B cell (primary cell): ENCODE results near the gene ANAPC2. TPM values are rescaled to one million over a fixed set of nuclear protein-coding genes. Genes with fewer than 3 reads are reported as not detected.

Experiments
- ATAC-seq: fragments of 200-7000 bp; cut with Tn5 transposase; one replicate; pipeline ENCODE4 v1.10.0; 2021; ENCODE audit warnings: low read depth, mild to moderate bottlenecking, moderate number of reproducible peaks, moderate library complexity
- CTCF ChIA-PET: fragments of 350-600 bp; sonication (Branson Sonifier 250); formaldehyde crosslinking; loops from one replicate; lab custom pipeline; 2021; ENCODE audit warnings: antibody characterized with exemption, inconsistent platforms; lab: Charles Lee
- POLR2A ChIA-PET: fragments of 350-600 bp; sonication (Branson Sonifier 250); formaldehyde crosslinking; loops from one replicate; lab custom pipeline; 2021; ENCODE audit warnings: antibody characterized with exemption; lab: Charles Lee
- DNase-seq: peaks from one replicate; pipeline ENCODE4 v3.0.0; 2013
- H2AFZ ChIP-seq: 2 replicates; pipeline ENCODE4 v1.6.1; 2012; ENCODE audit warnings: mild to moderate bottlenecking, low read depth, low read length; ENCODE audit not compliant: insufficient read depth, poor library complexity, severe bottlenecking
- H3K27ac ChIP-seq, 2 donors: 1 replicate in 1 of 2; 2 replicates in 1 of 2; pipeline ENCODE4 v1.5.1; 2012 to 2013; ENCODE audit warnings: low read length in 2 of 2, mild to moderate bottlenecking in 2 of 2, moderate library complexity in 1 of 2
- H3K27me3 ChIP-seq, 4 experiments: fragments of 200-600 bp in 1 of 4; sonication (generic) in 1 of 4; replicated peaks in 1 of 4; 1 replicate in 2 of 4; 2 replicates in 2 of 4; pipeline versions ENCODE4 v1.6.1 to v1.7.0; 2013 to 2016; ENCODE audit warnings: low read length in 3 of 4, mild to moderate bottlenecking in 2 of 4, mixed read lengths in 1 of 4, moderate library complexity in 1 of 4; ENCODE audit not compliant: insufficient read depth in 4 of 4, control insufficient read depth in 3 of 4; ENCODE audit errors: control extremely low read depth in 1 of 4
- H3K36me3 ChIP-seq, 2 experiments: replicated peaks in 1 of 2; 1 replicate in 1 of 2; 2 replicates in 1 of 2; pipeline versions ENCODE4 v1.6.1 to v1.7.1; 2013; ENCODE audit warnings: low read length in 1 of 2; ENCODE audit not compliant: insufficient read depth in 2 of 2, control insufficient read depth in 1 of 2; ENCODE audit errors: control extremely low read depth in 1 of 2, extremely low read depth in 1 of 2
- H3K4me1 ChIP-seq, 2 donors: fragments of 200-600 bp in 1 of 2; sonication (generic) in 1 of 2; 1 replicate in 1 of 2; 2 replicates in 1 of 2; pipeline versions ENCODE4 v1.5.1 to v1.6.1; 2013 to 2017; ENCODE audit warnings: low read length in 2 of 2; ENCODE audit not compliant: control insufficient read depth in 2 of 2, insufficient read depth in 2 of 2
- H3K4me2 ChIP-seq: replicated peaks from 2 replicates; pipeline ENCODE3; 2012; ENCODE audit warnings: mild to moderate bottlenecking, low read depth, low read length; ENCODE audit not compliant: poor library complexity, severe bottlenecking
- H3K4me3 ChIP-seq, 5 experiments: fragments of 200-600 bp in 1 of 5; sonication (generic) in 1 of 5; 1 replicate in 3 of 5; 2 replicates in 2 of 5; pipeline versions ENCODE4 v1.5.1 to v1.7.0; 2011 to 2016; ENCODE audit warnings: low read length in 4 of 5, mild to moderate bottlenecking in 4 of 5, low read depth in 2 of 5, control low read depth in 1 of 5, moderate library complexity in 1 of 5; ENCODE audit not compliant: insufficient read depth in 1 of 5; ENCODE audit errors: control extremely low read depth in 1 of 5, extremely low read depth in 1 of 5
- H3K79me2 ChIP-seq: fragments of 200-600 bp; sonication (generic); one replicate; pipeline ENCODE4 v1.6.0; 2016; ENCODE audit warnings: low read length; ENCODE audit not compliant: control insufficient read depth, insufficient read depth
- H3K9ac ChIP-seq: fragments of 200-600 bp; sonication (generic); 2 replicates; pipeline ENCODE4 v1.6.1; 2017; ENCODE audit warnings: mild to moderate bottlenecking, low read length, moderate library complexity
- H3K9me3 ChIP-seq, 3 donors: one replicate each; pipeline versions ENCODE4 v1.6.1 to v1.7.1; 2013; ENCODE audit warnings: low read length in 2 of 3; ENCODE audit not compliant: control insufficient read depth in 2 of 3, insufficient read depth in 1 of 3; ENCODE audit errors: control extremely low read depth in 1 of 3
- H4K20me1 ChIP-seq: 2 replicates; pipeline ENCODE4 v1.6.0; 2012; ENCODE audit warnings: mild to moderate bottlenecking, low read length; ENCODE audit not compliant: insufficient read depth, control insufficient read depth, poor library complexity, severe bottlenecking
- H3K27ac Mint-ChIP-seq: one replicate; pipeline ENCODE4 v1.8.0; 2021; ENCODE audit warnings: mixed read lengths
- H3K27me3 Mint-ChIP-seq: one replicate; pipeline ENCODE4 v1.8.0; 2021; ENCODE audit warnings: mixed read lengths
- H3K4me1 Mint-ChIP-seq: one replicate; pipeline ENCODE4 v1.8.0; 2021; ENCODE audit warnings: mixed read lengths
- H3K4me3 Mint-ChIP-seq: one replicate; pipeline ENCODE4 v1.8.0; 2021; ENCODE audit warnings: mixed read lengths
- H3K9me3 Mint-ChIP-seq: one replicate; pipeline ENCODE4 v1.8.0; 2022; ENCODE audit warnings: mixed read lengths; ENCODE audit not compliant: insufficient read depth
- EZH2 ChIP-seq: IDR thresholded peaks from 2 replicates; pipeline ENCODE4 v1.6.1; 2012; ENCODE audit warnings: borderline replicate concordance, low read depth, mild to moderate bottlenecking, moderate library complexity, low read length; ENCODE audit not compliant: insufficient read depth, poor library complexity, severe bottlenecking
- WGBS: methylation state at CpG from one replicate; pipeline ENCODE4 v1.1.5; 2013; ENCODE audit warnings: missing lambda C conversion rate; ENCODE audit not compliant: insufficient coverage; 5-methylcytosine and 5-hydroxymethylcytosine counted together
- intact Hi-C: fragments of 100-400 bp; cut with micrococcal nuclease; formaldehyde crosslinking; loops from one replicate; pipeline ENCODE4 v1.10.0; 2022
- polyA plus RNA-seq: library from polyadenylated mRNA; depleted of rRNA; stranded (reverse); fragments of >200 nt; gene quantifications from 2 replicates; pipeline ENCODE4 v1.2.3, GENCODE V29; 2012
- total RNA-seq, 2 donors: library from RNA; stranded (reverse); fragments of 120-200 nt in 1 of 2; gene quantifications; 1 replicate in 1 of 2; 2 replicates in 1 of 2; pipeline versions ENCODE4 v1.2.3 to v1.2.4, GENCODE V29; 2013 to 2022
- TF ChIP-seq, protein P1 (sequence below): fragments of 200-600 bp; IDR thresholded peaks from one replicate; pipeline ENCODE4 v1.8.0; 2022; ENCODE audit warnings: antibody characterized with exemption, mild to moderate bottlenecking

ANAPC2 gene
- total and polyA plus RNA-seq, 2 donors (not counting 1 experiment from before 2014, with no cell fraction given), result 121 to 127 TPM

- H3K4me1 ChIP-seq, result peaks cover 3 to 6% of the 10 kb centered on the region in 2 donors
- Mint-ChIP-seq H3K4me1 (no peaks in the 10 kb centered on the region), H3K9me3 (no peaks in the 10 kb centered on the region), H3K4me3 (no peak overlapping the region), H3K27me3 (peaks cover 41% of the 10 kb centered on the region), H3K27ac (no peak overlapping the region)
- no peaks in the 10 kb centered on the region for H3K36me3 ChIP-seq
- peaks cover 0 to 25% (median 0%) of the 10 kb centered on the region in 3 donors for H3K9me3 ChIP-seq
- intact Hi-C loops, result no loop called here
- TF ChIP-seq, protein P1, sequence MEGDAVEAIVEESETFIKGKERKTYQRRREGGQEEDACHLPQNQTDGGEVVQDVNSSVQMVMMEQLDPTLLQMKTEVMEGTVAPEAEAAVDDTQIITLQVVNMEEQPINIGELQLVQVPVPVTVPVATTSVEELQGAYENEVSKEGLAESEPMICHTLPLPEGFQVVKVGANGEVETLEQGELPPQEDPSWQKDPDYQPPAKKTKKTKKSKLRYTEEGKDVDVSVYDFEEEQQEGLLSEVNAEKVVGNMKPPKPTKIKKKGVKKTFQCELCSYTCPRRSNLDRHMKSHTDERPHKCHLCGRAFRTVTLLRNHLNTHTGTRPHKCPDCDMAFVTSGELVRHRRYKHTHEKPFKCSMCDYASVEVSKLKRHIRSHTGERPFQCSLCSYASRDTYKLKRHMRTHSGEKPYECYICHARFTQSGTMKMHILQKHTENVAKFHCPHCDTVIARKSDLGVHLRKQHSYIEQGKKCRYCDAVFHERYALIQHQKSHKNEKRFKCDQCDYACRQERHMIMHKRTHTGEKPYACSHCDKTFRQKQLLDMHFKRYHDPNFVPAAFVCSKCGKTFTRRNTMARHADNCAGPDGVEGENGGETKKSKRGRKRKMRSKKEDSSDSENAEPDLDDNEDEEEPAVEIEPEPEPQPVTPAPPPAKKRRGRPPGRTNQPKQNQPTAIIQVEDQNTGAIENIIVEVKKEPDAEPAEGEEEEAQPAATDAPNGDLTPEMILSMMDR, result no peak
- TF ChIP-seq EZH2, result no peak
- H3K4me3 ChIP-seq, result no peak overlapping the region
- no peaks in the 10 kb centered on the region for H3K79me2 ChIP-seq
- ATAC-seq (no peak), DNase-seq (no peak)
- ChIA-PET CTCF (no interaction called here), POLR2A (no interaction called here)
- no peak overlapping the region for H3K9ac ChIP-seq
- H3K27me3 ChIP-seq, result peaks cover 0 to 64% (median 21%) of the 10 kb centered on the region in 4 experiments
- H4K20me1 ChIP-seq, result no peaks in the 10 kb centered on the region
- no peak overlapping the region for H2AFZ ChIP-seq
- no peak overlapping the region for H3K27ac ChIP-seq
- H3K4me2 ChIP-seq, result no peak overlapping the region
- whole genome bisulfite sequencing, result 46% methylated on average over 4 of the region's 4 CpGs
Measured at GRCh38 chr9:137143459-137143858, 44.9 kb downstream of the ANAPC2 start.

- intact Hi-C loops, result no loop called here
- no peak for DNase-seq
- WGBS, result 82% methylated on average over 18 of the region's 24 CpGs
- Histone ChIP-seq H3K79me2 (no peaks in the 10 kb centered on the region), H3K9ac (no peak overlapping the region), H3K27me3 (peaks cover 0 to 71% (median 31%) of the 10 kb centered on the region in 4 experiments), H4K20me1 (no peaks in the 10 kb centered on the region), H3K4me1 (peaks cover 11 to 14% of the 10 kb centered on the region in 2 donors), H3K36me3 (no peaks in the 10 kb centered on the region), H3K4me3 (no peak overlapping the region), H3K27ac (no peak overlapping the region), H3K9me3 (peaks cover 0 to 33% (median 0%) of the 10 kb centered on the region in 3 donors), H2AFZ (no peak overlapping the region), H3K4me2 (no peak overlapping the region)
- Mint-ChIP-seq H3K27me3 (peaks cover 45% of the 10 kb centered on the region), H3K4me3 (no peak overlapping the region), H3K27ac (no peak overlapping the region), H3K9me3 (no peaks in the 10 kb centered on the region), H3K4me1 (no peaks in the 10 kb centered on the region)
- TF ChIP-seq EZH2, result no peak
- TF ChIP-seq, protein P1, result no peak
- CTCF ChIA-PET, result interaction anchor here (1.3 kb wide), 1 partner anchor 11 kb away, joined by 3 read pairs; no protein-coding TSS in a partner anchor
- ATAC-seq, result no peak
- POLR2A ChIA-PET, result no interaction called here
Measured at GRCh38 chr9:137141976-137142936, 46.1 kb downstream of the ANAPC2 start.
